ENCODE data around the gene MYH7B.
A peak's percentile ranks its signal among the peaks of the same experiment; 100 is the strongest.

Gene MYH7B

DNA sequence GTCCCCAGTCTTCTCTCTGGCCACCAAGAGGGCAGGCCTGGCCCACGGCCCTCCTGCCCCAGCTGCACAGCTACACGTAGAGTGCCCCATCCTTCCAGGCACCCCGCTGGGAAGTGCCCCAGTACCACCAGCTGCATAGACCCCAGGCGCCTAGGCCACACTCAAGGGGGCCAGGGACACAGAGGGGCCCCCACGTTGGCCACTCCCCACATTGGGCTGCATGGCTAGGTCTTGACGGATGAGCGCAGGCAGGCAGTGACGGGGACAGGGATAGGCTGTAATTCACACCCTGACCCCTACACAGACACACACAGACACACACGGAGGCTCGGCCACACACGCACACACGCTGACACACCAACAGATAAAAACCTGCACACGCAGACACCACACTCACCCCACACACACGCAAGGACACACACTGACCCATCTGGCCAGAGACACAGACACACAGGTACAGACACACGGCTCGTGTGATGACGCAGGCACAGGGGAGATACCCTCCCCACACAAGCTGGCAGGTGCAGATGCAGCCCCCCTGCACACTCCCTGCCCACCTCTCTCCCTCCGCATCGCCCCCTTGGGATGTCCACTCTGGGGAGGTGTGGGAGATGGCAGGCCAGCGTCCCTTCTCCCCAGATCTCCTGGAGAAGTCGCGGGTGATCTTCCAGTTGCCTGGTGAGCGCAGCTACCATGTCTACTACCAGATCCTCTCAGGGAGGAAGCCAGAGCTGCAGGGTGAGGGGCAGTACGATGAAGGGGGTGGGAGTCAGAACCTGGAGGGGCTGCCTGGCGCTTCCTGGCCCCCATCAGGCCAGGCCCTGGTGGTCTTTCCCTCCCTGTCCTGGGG is 30.0 kb downstream of the MYH7B start:
- Histone ChIP-seq H3K9me3 (ENCODE audit: severe bottlenecking) (no peaks in the 10 kb centered on the region), H3K4me3 (ENCODE audit: severe bottlenecking) (no peak overlapping the region), H3K4me1 (ENCODE audit: insufficient read depth, poor library complexity, severe bottlenecking) (no peaks in the 10 kb centered on the region), H3K27ac (ENCODE audit: poor library complexity, severe bottlenecking) (no peak overlapping the region), H3K36me3 (ENCODE audit: low read depth) (no peaks in the 10 kb centered on the region), H3K27me3 (ENCODE audit: insufficient read depth, poor library complexity, severe bottlenecking) (no peaks in the 10 kb centered on the region)
- TF ChIP-seq CTCF (IDR thresholded peaks at IDR 0.05; ENCODE audit: poor library complexity, severe bottlenecking) = no peak
- DNase-seq (ENCODE audit: low spot score) (peak; percentile 81), ATAC-seq (ENCODE audit: low read depth) (no peak)

- no peak for TF ChIP-seq CTCF (IDR thresholded peaks at IDR 0.05; ENCODE audit: poor library complexity, severe bottlenecking)
- no peaks in the 10 kb centered on the region for H3K27me3 ChIP-seq (ENCODE audit: insufficient read depth, poor library complexity, severe bottlenecking)
- H3K4me1 ChIP-seq (ENCODE audit: insufficient read depth, poor library complexity, severe bottlenecking) = no peaks in the 10 kb centered on the region
- no peak overlapping the region for H3K4me3 ChIP-seq (ENCODE audit: severe bottlenecking)
- ATAC-seq (ENCODE audit: low read depth) = no peak
- no peaks in the 10 kb centered on the region for H3K9me3 ChIP-seq (ENCODE audit: severe bottlenecking)
- H3K27ac ChIP-seq (ENCODE audit: poor library complexity, severe bottlenecking) = no peak overlapping the region
- H3K36me3 ChIP-seq (ENCODE audit: low read depth) = no peaks in the 10 kb centered on the region
- no peak for DNase-seq (ENCODE audit: low spot score)
Measured at GRCh38 chr20:34986311-34987287, 30.9 kb downstream of the MYH7B start.

DNA sequence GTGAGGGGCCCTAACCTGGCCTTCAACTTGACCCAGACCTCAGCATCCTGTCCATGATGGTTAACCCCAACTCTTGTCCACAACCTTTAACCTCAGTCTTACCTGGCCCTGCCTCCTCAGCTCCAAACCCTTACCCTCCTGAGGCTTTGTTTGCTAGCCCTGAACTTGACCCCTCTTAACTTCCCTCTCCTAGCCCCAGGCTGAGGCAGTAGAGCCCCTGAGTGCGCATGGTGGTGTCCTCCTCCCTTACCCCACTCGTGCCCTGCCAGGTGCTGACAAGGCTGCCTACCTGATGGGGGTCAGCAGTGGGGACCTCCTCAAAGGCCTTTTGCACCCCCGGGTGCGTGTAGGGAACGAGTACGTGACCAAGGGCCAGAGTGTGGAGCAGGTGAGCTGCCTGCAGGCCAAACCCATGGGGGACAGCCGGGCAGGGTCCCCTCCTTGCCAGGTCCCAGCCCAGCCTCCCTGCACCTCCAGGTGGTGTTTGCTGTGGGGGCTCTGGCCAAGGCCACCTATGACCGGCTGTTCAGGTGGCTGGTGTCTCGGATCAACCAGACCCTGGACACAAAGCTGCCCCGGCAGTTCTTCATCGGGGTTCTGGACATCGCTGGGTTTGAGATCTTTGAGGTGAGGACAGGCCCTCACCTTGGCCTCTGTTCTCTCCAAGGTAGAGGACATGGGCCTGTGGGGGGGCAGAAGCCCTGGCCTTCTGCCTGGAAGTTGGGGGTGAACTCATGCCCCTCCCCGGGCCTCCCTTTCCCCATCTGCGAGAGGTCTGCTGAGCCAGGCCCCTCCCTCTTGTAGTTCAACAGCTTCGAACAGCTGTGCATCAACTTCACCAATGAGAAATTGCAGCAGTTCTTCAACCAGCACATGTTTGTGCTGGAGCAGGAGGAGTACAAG is 31.9 kb downstream of the MYH7B start:
- no peaks in the 10 kb centered on the region for H3K9me3 ChIP-seq (ENCODE audit: severe bottlenecking)
- H3K27me3 ChIP-seq (ENCODE audit: insufficient read depth, poor library complexity, severe bottlenecking) = no peaks in the 10 kb centered on the region
- no peak for DNase-seq (ENCODE audit: low spot score)
- ATAC-seq (ENCODE audit: low read depth) = no peak
- H3K27ac ChIP-seq (ENCODE audit: poor library complexity, severe bottlenecking) = no peak overlapping the region
- H3K4me1 ChIP-seq (ENCODE audit: insufficient read depth, poor library complexity, severe bottlenecking) = no peaks in the 10 kb centered on the region
- H3K4me3 ChIP-seq (ENCODE audit: severe bottlenecking) = no peak overlapping the region
- H3K36me3 ChIP-seq (ENCODE audit: low read depth) = no peaks in the 10 kb centered on the region
- TF ChIP-seq CTCF (IDR thresholded peaks at IDR 0.05; ENCODE audit: poor library complexity, severe bottlenecking) = no peak

- H3K27me3 ChIP-seq (ENCODE audit: insufficient read depth, poor library complexity, severe bottlenecking) = no peaks in the 10 kb centered on the region
- no peak overlapping the region for H3K4me3 ChIP-seq (ENCODE audit: severe bottlenecking)
- no peak overlapping the region for H3K27ac ChIP-seq (ENCODE audit: poor library complexity, severe bottlenecking)
- H3K36me3 ChIP-seq (ENCODE audit: low read depth) = no peaks in the 10 kb centered on the region
- ATAC-seq (ENCODE audit: low read depth) (no peak; the same call in 2 of the 3 replicates), DNase-seq (ENCODE audit: low spot score) (no peak)
- no peak for TF ChIP-seq CTCF (IDR thresholded peaks at IDR 0.05; ENCODE audit: poor library complexity, severe bottlenecking)
- H3K9me3 ChIP-seq (ENCODE audit: severe bottlenecking) = no peaks in the 10 kb centered on the region
- H3K4me1 ChIP-seq (ENCODE audit: insufficient read depth, poor library complexity, severe bottlenecking) = no peaks in the 10 kb centered on the region
Measured at GRCh38 chr20:34988191-34988540, 32.5 kb downstream of the MYH7B start.

All from RWPE2 (cell line).